Stimulated activated memory B cell treated with anti-CD40 and anti-IgM and Interleukin-4, amounts not matched to agents 10 μg/mL and 1 μg/mL and 100 μg/mL, for 72 hours (primary cell): Measurements from ENCODE around the gene BCAM.
A peak's percentile ranks its signal among the peaks of the same experiment; 100 is the strongest.

Experiments used
- ATAC-seq: fragments of 150-1000 bp; cut with Tn5 transposase; 2 replicates; pipeline ENCODE4 v1.10.0; 2021
- H3K27ac Mint-ChIP-seq: one replicate; pipeline ENCODE4 v1.8.0; 2022; ENCODE audit warnings: mild to moderate bottlenecking, mixed read lengths
- H3K27me3 Mint-ChIP-seq: one replicate; pipeline ENCODE4 v1.8.0; 2022; ENCODE audit warnings: mixed read lengths
- H3K36me3 Mint-ChIP-seq: one replicate; pipeline ENCODE4 v1.8.0; 2022; ENCODE audit warnings: mixed read lengths
- H3K4me1 Mint-ChIP-seq: one replicate; pipeline ENCODE4 v1.8.0; 2022; ENCODE audit warnings: mixed read lengths
- H3K4me3 Mint-ChIP-seq: one replicate; pipeline ENCODE4 v1.8.0; 2022; ENCODE audit warnings: mild to moderate bottlenecking, moderate library complexity, mixed read lengths
- H3K9me3 Mint-ChIP-seq: one replicate; pipeline ENCODE4 v1.8.0; 2022; ENCODE audit warnings: mixed read lengths

BCAM gene

GRCh38 chr19:44807162-44807561 is 1.7 kb upstream of the BCAM start:
- no peak for ATAC-seq
- H3K4me3 Mint-ChIP-seq, result no peak overlapping the region
- H3K4me1 Mint-ChIP-seq, result peaks cover 7% of the 10 kb centered on the region
- H3K36me3 Mint-ChIP-seq, result no peaks in the 10 kb centered on the region
- H3K27ac Mint-ChIP-seq, result no peak overlapping the region
- H3K9me3 Mint-ChIP-seq, result no peaks in the 10 kb centered on the region
- peaks cover 81% of the 10 kb centered on the region for H3K27me3 Mint-ChIP-seq

GRCh38 chr19:44807652-44808462 is 1.0 kb upstream of the BCAM start:
- no peak for ATAC-seq
- Mint-ChIP-seq H3K27me3 (peaks cover 74% of the 10 kb centered on the region), H3K4me3 (no peak overlapping the region), H3K4me1 (peaks cover 7% of the 10 kb centered on the region), H3K36me3 (no peaks in the 10 kb centered on the region), H3K27ac (no peak overlapping the region), H3K9me3 (no peaks in the 10 kb centered on the region)

- Mint-ChIP-seq H3K27ac (no peak overlapping the region), H3K27me3 (peaks cover 57% of the 10 kb centered on the region), H3K36me3 (no peaks in the 10 kb centered on the region), H3K9me3 (no peaks in the 10 kb centered on the region), H3K4me3 (no peak overlapping the region), H3K4me1 (peaks cover 7% of the 10 kb centered on the region)
- ATAC-seq, result no peak
These were observed 802 bp downstream of the BCAM start for GRCh38 chr19:44809577-44810233.

GRCh38 chr19:44810234-44811121 is 1.6 kb downstream of the BCAM start:
- no peak for ATAC-seq
- Mint-ChIP-seq H3K4me1 (peaks cover 7% of the 10 kb centered on the region), H3K9me3 (no peaks in the 10 kb centered on the region), H3K27ac (no peak overlapping the region), H3K4me3 (no peak overlapping the region), H3K36me3 (no peaks in the 10 kb centered on the region), H3K27me3 (peaks cover 57% of the 10 kb centered on the region)

- Mint-ChIP-seq H3K27me3 (peaks cover 57% of the 10 kb centered on the region), H3K4me1 (peaks cover 7% of the 10 kb centered on the region), H3K27ac (no peak overlapping the region), H3K9me3 (no peaks in the 10 kb centered on the region), H3K36me3 (no peaks in the 10 kb centered on the region), H3K4me3 (no peak overlapping the region)
- ATAC-seq, result no peak
These were observed 2.2 kb downstream of the BCAM start for GRCh38 chr19:44811122-44811419.

- Mint-ChIP-seq H3K9me3 (no peaks in the 10 kb centered on the region), H3K27me3 (peaks cover 50% of the 10 kb centered on the region), H3K27ac (no peak overlapping the region), H3K36me3 (no peaks in the 10 kb centered on the region), H3K4me1 (peaks cover 7% of the 10 kb centered on the region), H3K4me3 (no peak overlapping the region)
- peak; percentile 2 for ATAC-seq
These were observed 3.3 kb downstream of the BCAM start for GRCh38 chr19:44812142-44812718.

GRCh38 chr19:44813070-44813840 is 4.4 kb downstream of the BCAM start:
- Mint-ChIP-seq H3K27ac (no peak overlapping the region), H3K4me1 (peaks cover 4% of the 10 kb centered on the region), H3K36me3 (no peaks in the 10 kb centered on the region), H3K9me3 (no peaks in the 10 kb centered on the region), H3K27me3 (peaks cover 48% of the 10 kb centered on the region), H3K4me3 (no peak overlapping the region)
- no peak for ATAC-seq

GRCh38 chr19:44813841-44814470 is 5.1 kb downstream of the BCAM start:
- H3K27ac Mint-ChIP-seq, result no peak overlapping the region
- no peaks in the 10 kb centered on the region for H3K36me3 Mint-ChIP-seq
- no peak for ATAC-seq
- H3K4me1 Mint-ChIP-seq, result no peaks in the 10 kb centered on the region
- peaks cover 42% of the 10 kb centered on the region for H3K27me3 Mint-ChIP-seq
- no peaks in the 10 kb centered on the region for H3K9me3 Mint-ChIP-seq
- H3K4me3 Mint-ChIP-seq, result no peak overlapping the region

GRCh38 chr19:44814517-44814916 is 5.6 kb downstream of the BCAM start:
- Mint-ChIP-seq H3K4me1 (no peaks in the 10 kb centered on the region), H3K4me3 (no peak overlapping the region), H3K36me3 (no peaks in the 10 kb centered on the region), H3K27me3 (peaks cover 42% of the 10 kb centered on the region), H3K27ac (no peak overlapping the region), H3K9me3 (no peaks in the 10 kb centered on the region)
- no peak for ATAC-seq

- H3K27me3 Mint-ChIP-seq, result peaks cover 35% of the 10 kb centered on the region
- H3K4me3 Mint-ChIP-seq, result no peak overlapping the region
- no peaks in the 10 kb centered on the region for H3K36me3 Mint-ChIP-seq
- H3K4me1 Mint-ChIP-seq, result no peaks in the 10 kb centered on the region
- no peak for ATAC-seq
- H3K9me3 Mint-ChIP-seq, result no peaks in the 10 kb centered on the region
- no peak overlapping the region for H3K27ac Mint-ChIP-seq
These were observed 7.4 kb downstream of the BCAM start for GRCh38 chr19:44816301-44816700.

GRCh38 chr19:44817725-44818465 is 9.0 kb downstream of the BCAM start:
- no peaks in the 10 kb centered on the region for H3K36me3 Mint-ChIP-seq
- H3K27me3 Mint-ChIP-seq, result peaks cover 38% of the 10 kb centered on the region
- no peak overlapping the region for H3K27ac Mint-ChIP-seq
- no peaks in the 10 kb centered on the region for H3K9me3 Mint-ChIP-seq
- no peak overlapping the region for H3K4me3 Mint-ChIP-seq
- no peak for ATAC-seq
- no peaks in the 10 kb centered on the region for H3K4me1 Mint-ChIP-seq

GRCh38 chr19:44818466-44819031 is 9.6 kb downstream of the BCAM start:
- Mint-ChIP-seq H3K27ac (no peak overlapping the region), H3K4me1 (no peaks in the 10 kb centered on the region), H3K36me3 (no peaks in the 10 kb centered on the region), H3K27me3 (peaks cover 39% of the 10 kb centered on the region), H3K9me3 (no peaks in the 10 kb centered on the region), H3K4me3 (no peak overlapping the region)
- ATAC-seq, result peak; percentile 9

- H3K4me3 Mint-ChIP-seq, result no peak overlapping the region
- H3K27ac Mint-ChIP-seq, result no peak overlapping the region
- no peak for ATAC-seq
- peaks cover 39% of the 10 kb centered on the region for H3K27me3 Mint-ChIP-seq
- no peaks in the 10 kb centered on the region for H3K36me3 Mint-ChIP-seq
- H3K4me1 Mint-ChIP-seq, result no peaks in the 10 kb centered on the region
- H3K9me3 Mint-ChIP-seq, result no peaks in the 10 kb centered on the region
These were observed 10.4 kb downstream of the BCAM start for GRCh38 chr19:44819246-44819832.
